GM21786 (cell line): ENCODE measurements around the gene CCDC171.

ENCODE experiments used
- ATAC-seq: cut with Tn5 transposase; IDR thresholded peaks from one replicate; pipeline ENCODE4 v1.9.1; 2021; ENCODE audit not compliant: unreplicated experiment

CCDC171 gene

GRCh38 chr9:15975101-15975778, 422.4 kb downstream of the CCDC171 start:
- ATAC-seq = no peak

- ATAC-seq = no peak
Observed at GRCh38 chr9:15977438-15977837, 424.6 kb downstream of the CCDC171 start.

GRCh38 chr9:15982182-15982581, 429.3 kb downstream of the CCDC171 start:
- ATAC-seq = no peak

GRCh38 chr9:15999422-16000339, 446.8 kb downstream of the CCDC171 start:
- no peak for ATAC-seq

- no peak for ATAC-seq
Observed at GRCh38 chr9:16000811-16001210, 448.0 kb downstream of the CCDC171 start.

GRCh38 chr9:16001856-16002255, 449.0 kb downstream of the CCDC171 start:
- no peak for ATAC-seq

- no peak for ATAC-seq
Observed at GRCh38 chr9:16002816-16003215, 450.0 kb downstream of the CCDC171 start.

- no peak for ATAC-seq
Observed at GRCh38 chr9:16003785-16004184, 450.9 kb downstream of the CCDC171 start.

GRCh38 chr9:16004613-16005012, 451.8 kb downstream of the CCDC171 start:
- ATAC-seq = no peak

GRCh38 chr9:16010221-16010620, 457.4 kb downstream of the CCDC171 start:
- ATAC-seq = no peak

- no peak for ATAC-seq
Observed at GRCh38 chr9:16012621-16013020, 459.8 kb downstream of the CCDC171 start.

GRCh38 chr9:16013366-16013765, 460.5 kb downstream of the CCDC171 start:
- no peak for ATAC-seq

GRCh38 chr9:16013826-16014225, 461.0 kb downstream of the CCDC171 start:
- ATAC-seq = no peak

GRCh38 chr9:16022228-16022627, 469.4 kb downstream of the CCDC171 start:
- ATAC-seq = no peak

GRCh38 chr9:16023446-16023845, 470.6 kb downstream of the CCDC171 start:
- no peak for ATAC-seq
